ENCODE data around the gene MRPS22.

- TF ChIP-seq, protein P1, sequence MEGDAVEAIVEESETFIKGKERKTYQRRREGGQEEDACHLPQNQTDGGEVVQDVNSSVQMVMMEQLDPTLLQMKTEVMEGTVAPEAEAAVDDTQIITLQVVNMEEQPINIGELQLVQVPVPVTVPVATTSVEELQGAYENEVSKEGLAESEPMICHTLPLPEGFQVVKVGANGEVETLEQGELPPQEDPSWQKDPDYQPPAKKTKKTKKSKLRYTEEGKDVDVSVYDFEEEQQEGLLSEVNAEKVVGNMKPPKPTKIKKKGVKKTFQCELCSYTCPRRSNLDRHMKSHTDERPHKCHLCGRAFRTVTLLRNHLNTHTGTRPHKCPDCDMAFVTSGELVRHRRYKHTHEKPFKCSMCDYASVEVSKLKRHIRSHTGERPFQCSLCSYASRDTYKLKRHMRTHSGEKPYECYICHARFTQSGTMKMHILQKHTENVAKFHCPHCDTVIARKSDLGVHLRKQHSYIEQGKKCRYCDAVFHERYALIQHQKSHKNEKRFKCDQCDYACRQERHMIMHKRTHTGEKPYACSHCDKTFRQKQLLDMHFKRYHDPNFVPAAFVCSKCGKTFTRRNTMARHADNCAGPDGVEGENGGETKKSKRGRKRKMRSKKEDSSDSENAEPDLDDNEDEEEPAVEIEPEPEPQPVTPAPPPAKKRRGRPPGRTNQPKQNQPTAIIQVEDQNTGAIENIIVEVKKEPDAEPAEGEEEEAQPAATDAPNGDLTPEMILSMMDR (IDR thresholded peaks at IDR 0.05; ENCODE audit: extremely low read depth in 1 of 2, insufficient read depth in 1 of 2, low read depth in 1 of 2, low read length in 2 of 2) = no peak
- TF ChIP-seq MYC (IDR thresholded peaks at IDR 0.05; ENCODE audit: low read depth, low read length) = no peak
- TF ChIP-seq MAX (IDR thresholded peaks at IDR 0.05; ENCODE audit: insufficient read depth, insufficient read length) = no peak
- no peak for TF ChIP-seq FOS (IDR thresholded peaks at IDR 0.05; ENCODE audit: borderline replicate concordance, insufficient read depth, low read length)
- TF ChIP-seq EZH2 (IDR thresholded peaks at IDR 0.05; ENCODE audit: borderline replicate concordance, low read depth, low read length, severe bottlenecking) = no peak
- no peak for TF ChIP-seq GATA2 (IDR thresholded peaks at IDR 0.05; ENCODE audit: insufficient read depth, insufficient read length, low read depth, low read length)
These were observed 41.1 kb upstream of the MRPS22 start for GRCh38 chr3:139302801-139303113.

Data from endothelial cell of umbilical vein (primary cell).